MG63 (cell line): ENCODE results near the gene PDK2. TPM values are rescaled to one million over a fixed set of nuclear protein-coding genes. Genes with fewer than 3 reads are reported as not detected.
A peak's percentile ranks its signal among the peaks of the same experiment; 100 is the strongest.

Experiments
- DNase-seq: peaks from one replicate; pipeline ENCODE4 v3.0.0-alpha.2; 2020
- H3K27me3 ChIP-seq: fragments of 250-450 bp; sonication (Bioruptor Pico); 2 replicates; pipeline ENCODE4 v1.5.1; 2020; ENCODE audit warnings: mild to moderate bottlenecking, moderate library complexity
- H3K36me3 ChIP-seq: fragments of 250-450 bp; sonication (Bioruptor Pico); 2 replicates; pipeline ENCODE4 v1.5.1; 2020; ENCODE audit warnings: mild to moderate bottlenecking, moderate library complexity
- H3K4me3 ChIP-seq: fragments of 250-450 bp; sonication (Bioruptor Pico); 2 replicates; pipeline ENCODE4 v1.5.1; 2020; ENCODE audit warnings: mild to moderate bottlenecking, moderate library complexity
- H3K9me3 ChIP-seq: fragments of 250-450 bp; sonication (Bioruptor Pico); 2 replicates; pipeline ENCODE4 v1.5.1; 2020; ENCODE audit warnings: mild to moderate bottlenecking, moderate library complexity
- total RNA-seq: library from RNA; depleted of rRNA; stranded (reverse); fragments of >200 nt; shearing (Covaris generic); gene quantifications from 2 replicates; pipeline ENCODE4 v1.2.3, GENCODE V29; 2014; ENCODE audit warnings: low replicate concordance; rRNA removed

Gene PDK2
- total RNA-seq, result 16.9 and 25.8 TPM in 2 replicates

DNA sequence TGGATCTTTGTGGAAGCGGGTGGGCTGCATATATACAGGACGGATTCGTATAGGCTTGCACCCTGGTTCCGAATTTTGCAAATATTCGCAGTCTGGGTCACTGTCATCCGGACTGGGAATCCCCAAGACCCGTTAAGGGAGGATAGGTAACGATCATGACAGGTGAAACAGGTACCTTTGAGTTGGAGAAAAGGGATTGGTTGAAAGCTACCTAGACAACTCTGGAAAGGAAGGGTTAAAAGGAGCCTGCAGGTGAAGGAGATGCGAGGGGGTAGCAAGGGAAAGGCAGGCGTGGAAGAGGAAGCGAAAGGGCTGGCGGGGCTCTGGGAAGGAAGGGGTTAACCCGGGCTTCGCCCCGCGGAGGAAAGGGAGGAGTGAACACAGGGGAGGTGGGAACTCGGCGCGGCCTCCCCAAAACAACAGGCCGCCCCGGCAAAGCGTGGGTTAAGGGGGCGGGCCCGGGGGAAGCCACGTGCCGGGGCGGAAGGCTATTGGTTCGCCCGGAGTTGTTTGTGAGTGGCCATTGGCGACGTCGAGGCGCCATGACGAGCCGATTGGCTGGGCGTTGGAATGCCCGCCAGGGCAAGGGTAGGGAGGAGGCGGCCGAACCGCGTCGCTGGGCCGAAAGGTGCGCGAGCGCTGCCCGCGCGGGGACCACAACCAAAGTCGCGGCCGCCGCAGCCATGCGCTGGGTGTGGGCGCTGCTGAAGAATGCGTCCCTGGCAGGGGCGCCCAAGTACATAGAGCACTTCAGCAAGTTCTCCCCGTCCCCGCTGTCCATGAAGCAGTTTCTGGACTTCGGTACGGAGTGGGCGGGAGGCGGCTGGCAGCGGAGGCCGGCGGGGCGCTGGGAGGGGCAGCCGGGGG is at the start of gene PDK2:
Gene PDK2, plus strand, starts transcription at position 599 of the 867 bp plus-strand sequence. Its CDS starts 85 bp downstream, at position 684.
- H3K27me3 ChIP-seq, result no peaks in the 10 kb centered on the region
- DNase-seq, result peak; percentile 97
- H3K9me3 ChIP-seq, result no peaks in the 10 kb centered on the region
- peaks cover 22% of the 10 kb centered on the region for H3K36me3 ChIP-seq
- peak within 1 kb of the TSS; percentile 72 for H3K4me3 ChIP-seq

DNA sequence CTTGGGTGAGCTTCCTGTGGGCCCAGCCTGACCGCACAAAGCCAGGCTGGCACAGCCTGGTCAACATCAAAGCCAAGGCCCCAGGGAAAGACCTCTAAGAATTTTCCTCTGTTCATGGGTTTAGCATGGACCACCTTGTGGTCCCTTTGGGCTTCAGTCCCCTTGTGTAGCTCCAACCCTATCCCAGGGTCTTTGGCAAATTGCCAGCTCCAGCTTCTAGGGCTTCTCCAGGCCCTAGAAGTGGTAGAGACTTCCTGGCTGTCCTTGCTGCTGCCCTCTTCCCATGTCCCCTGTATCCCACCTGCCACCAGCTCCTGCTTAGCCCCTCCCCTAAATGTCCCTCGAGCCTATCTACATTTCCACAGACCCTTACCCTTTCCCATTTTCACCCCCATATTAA is 49.0 kb upstream of the PDK2 start:
- H3K4me3 ChIP-seq, result no peak overlapping the region
- no peaks in the 10 kb centered on the region for H3K27me3 ChIP-seq
- no peak for DNase-seq
- H3K9me3 ChIP-seq, result no peaks in the 10 kb centered on the region; the same call in 1 of the 2 replicates
- H3K36me3 ChIP-seq, result no peaks in the 10 kb centered on the region

DNA sequence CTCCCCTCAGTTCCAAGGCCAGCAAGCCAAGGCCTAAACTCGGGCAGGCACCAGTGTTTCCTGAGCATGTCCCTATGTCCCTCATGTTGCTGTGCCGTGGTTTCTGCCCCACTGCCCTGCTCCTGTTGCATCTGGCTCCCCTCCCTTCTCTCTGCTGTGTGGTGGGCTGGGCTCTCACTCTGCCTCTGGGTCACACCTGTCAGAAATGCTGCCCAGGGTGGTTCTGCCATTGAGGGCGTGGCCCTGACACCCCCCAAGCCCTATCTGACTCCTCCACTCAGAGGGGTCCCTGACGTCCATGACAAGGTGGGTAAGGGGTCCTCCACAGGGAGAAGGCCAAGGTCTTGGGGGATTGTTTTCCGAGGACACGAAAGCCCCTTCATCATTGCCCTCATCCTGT is 48.5 kb upstream of the PDK2 start:
- Histone ChIP-seq H3K9me3 (no peaks in the 10 kb centered on the region; the same call in 1 of the 2 replicates), H3K4me3 (no peak overlapping the region), H3K36me3 (no peaks in the 10 kb centered on the region), H3K27me3 (no peaks in the 10 kb centered on the region)
- DNase-seq, result no peak

GRCh38 chr17:50047083-50047482 is 48.1 kb upstream of the PDK2 start:
- Histone ChIP-seq H3K9me3 (no peaks in the 10 kb centered on the region; the same call in 1 of the 2 replicates), H3K27me3 (no peaks in the 10 kb centered on the region), H3K36me3 (no peaks in the 10 kb centered on the region), H3K4me3 (no peak overlapping the region)
- no peak for DNase-seq

GRCh38 chr17:50047488-50048126 is 47.5 kb upstream of the PDK2 start:
- no peak overlapping the region for H3K4me3 ChIP-seq
- no peaks in the 10 kb centered on the region for H3K36me3 ChIP-seq
- no peaks in the 10 kb centered on the region; the same call in 1 of the 2 replicates for H3K9me3 ChIP-seq
- DNase-seq, result peak; percentile 92
- H3K27me3 ChIP-seq, result no peaks in the 10 kb centered on the region

GRCh38 chr17:50048146-50048720 is 46.9 kb upstream of the PDK2 start:
- Histone ChIP-seq H3K36me3 (no peaks in the 10 kb centered on the region; the same call in 1 of the 2 replicates), H3K4me3 (no peak overlapping the region), H3K9me3 (no peaks in the 10 kb centered on the region), H3K27me3 (no peaks in the 10 kb centered on the region)
- no peak for DNase-seq

DNA sequence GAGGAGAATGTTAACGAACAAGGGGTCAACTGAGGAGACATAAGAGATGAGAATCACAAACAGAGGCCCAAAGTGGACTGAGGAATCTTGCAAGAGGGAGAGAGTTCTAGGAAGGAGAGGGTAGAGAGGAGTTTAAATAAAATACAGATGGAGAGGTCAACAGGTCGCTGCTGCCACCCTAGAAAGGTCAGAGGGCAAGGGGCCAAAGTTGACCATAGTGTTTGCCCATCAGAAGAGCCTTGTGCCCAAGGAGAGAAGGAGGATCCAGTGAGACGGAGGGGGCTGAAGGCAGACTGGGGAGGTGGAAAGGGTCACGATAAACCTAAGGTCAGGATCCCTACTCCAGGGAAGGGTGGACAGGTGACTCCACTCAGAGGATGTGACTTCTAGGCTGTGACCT is 46.2 kb upstream of the PDK2 start:
- DNase-seq, result no peak
- H3K27me3 ChIP-seq, result no peaks in the 10 kb centered on the region
- H3K9me3 ChIP-seq, result no peaks in the 10 kb centered on the region
- no peak overlapping the region for H3K4me3 ChIP-seq
- H3K36me3 ChIP-seq, result no peaks in the 10 kb centered on the region; the same call in 1 of the 2 replicates

- Histone ChIP-seq H3K27me3 (no peaks in the 10 kb centered on the region), H3K9me3 (no peaks in the 10 kb centered on the region), H3K36me3 (no peaks in the 10 kb centered on the region; the same call in 1 of the 2 replicates), H3K4me3 (no peak overlapping the region)
- no peak for DNase-seq
Measured at GRCh38 chr17:50049636-50050035, 45.5 kb upstream of the PDK2 start.

DNA sequence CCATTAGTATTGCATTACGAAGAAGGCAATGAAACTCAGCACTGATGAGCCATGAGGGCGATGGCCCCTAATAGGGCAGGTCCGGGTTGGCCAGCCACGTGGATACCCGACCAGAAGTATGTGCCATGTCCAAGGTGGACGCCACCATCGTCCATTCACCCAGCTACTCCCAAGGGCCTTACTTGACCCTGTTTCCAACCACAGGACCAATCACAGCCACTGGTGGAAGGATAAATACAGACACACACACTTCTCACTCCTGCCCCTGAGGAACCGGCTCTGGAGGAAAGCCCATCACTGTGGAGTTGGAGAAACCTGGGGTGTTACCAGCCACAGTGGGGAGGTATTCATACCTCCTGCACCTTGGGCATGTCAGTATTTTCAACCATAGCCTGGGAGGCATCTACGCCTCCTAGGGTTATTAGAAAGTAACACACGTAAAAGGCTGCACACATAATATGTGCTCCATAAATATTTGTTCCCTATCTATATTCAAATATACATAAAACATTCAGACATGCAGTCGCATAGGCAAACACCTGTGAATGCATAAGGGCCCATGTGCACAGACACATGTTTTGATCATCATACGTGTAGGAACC is 44.6 kb upstream of the PDK2 start:
- DNase-seq, result no peak
- no peak overlapping the region for H3K4me3 ChIP-seq
- no peaks in the 10 kb centered on the region; the same call in 1 of the 2 replicates for H3K36me3 ChIP-seq
- no peaks in the 10 kb centered on the region for H3K27me3 ChIP-seq
- no peaks in the 10 kb centered on the region for H3K9me3 ChIP-seq

DNA sequence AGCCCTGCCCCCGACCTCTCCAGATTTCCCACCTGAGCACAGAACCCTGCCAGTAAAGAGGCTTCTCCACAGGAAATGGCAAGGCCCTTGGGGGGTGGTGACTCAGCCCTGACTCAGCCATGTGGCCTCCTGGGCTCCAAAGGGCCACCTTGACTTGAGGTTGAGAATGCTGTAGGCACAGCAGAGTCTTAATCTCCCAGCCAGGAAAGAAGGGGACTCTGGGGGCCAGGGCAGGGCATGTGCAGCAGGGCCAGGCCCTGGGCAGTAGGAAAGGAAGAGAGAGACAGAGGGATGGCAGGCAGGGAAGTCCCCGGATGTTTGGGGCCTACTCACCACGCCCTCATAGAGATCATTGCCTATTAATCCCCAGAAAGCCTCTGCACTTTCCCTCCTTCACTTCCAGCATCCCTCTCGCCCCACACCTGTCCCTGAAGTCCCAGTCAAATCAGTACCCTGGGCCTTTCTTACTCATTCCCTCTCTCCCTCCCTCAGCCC is 44.0 kb upstream of the PDK2 start:
- no peaks in the 10 kb centered on the region for H3K9me3 ChIP-seq
- H3K36me3 ChIP-seq, result no peaks in the 10 kb centered on the region; the same call in none of the 2 replicates
- no peak overlapping the region for H3K4me3 ChIP-seq
- DNase-seq, result peak; percentile 91
- no peaks in the 10 kb centered on the region for H3K27me3 ChIP-seq

DNA sequence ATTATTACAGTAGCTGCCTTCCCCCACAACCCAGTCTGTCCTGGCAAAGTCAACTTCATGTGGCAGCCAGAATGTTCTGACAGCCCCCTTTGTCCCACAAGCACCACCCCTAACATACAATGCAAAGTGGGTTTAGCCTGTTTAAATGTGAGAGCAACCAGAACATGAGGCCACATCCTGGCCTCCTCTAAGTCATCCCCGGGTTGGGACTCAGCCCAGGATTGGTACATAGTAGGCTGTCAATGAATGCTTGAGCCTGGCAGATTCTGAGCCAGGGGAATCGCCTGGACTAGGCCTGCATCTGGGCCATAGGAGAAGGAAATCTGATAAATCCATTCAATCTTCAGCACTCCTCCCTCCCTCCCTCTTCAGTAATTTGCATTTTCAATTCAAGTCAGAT is 43.5 kb upstream of the PDK2 start:
- H3K27me3 ChIP-seq, result no peaks in the 10 kb centered on the region

GRCh38 chr17:50052241-50052796 is 42.8 kb upstream of the PDK2 start:
- no peak overlapping the region for H3K4me3 ChIP-seq
- H3K9me3 ChIP-seq, result no peaks in the 10 kb centered on the region
- H3K27me3 ChIP-seq, result no peaks in the 10 kb centered on the region
- H3K36me3 ChIP-seq, result peaks cover 10% of the 10 kb centered on the region
- DNase-seq, result no peak

More for the DNA sequence above, 43.5 kb upstream of the PDK2 start:
- peaks cover 3% of the 10 kb centered on the region for H3K36me3 ChIP-seq
- H3K4me3 ChIP-seq, result no peak overlapping the region
- H3K9me3 ChIP-seq, result no peaks in the 10 kb centered on the region
- peak; percentile 74 for DNase-seq

GRCh38 chr17:50052822-50053653 is 42.1 kb upstream of the PDK2 start:
- no peak overlapping the region for H3K4me3 ChIP-seq
- peaks cover 17% of the 10 kb centered on the region for H3K36me3 ChIP-seq
- no peaks in the 10 kb centered on the region for H3K9me3 ChIP-seq
- DNase-seq, result no peak
- no peaks in the 10 kb centered on the region for H3K27me3 ChIP-seq

DNA sequence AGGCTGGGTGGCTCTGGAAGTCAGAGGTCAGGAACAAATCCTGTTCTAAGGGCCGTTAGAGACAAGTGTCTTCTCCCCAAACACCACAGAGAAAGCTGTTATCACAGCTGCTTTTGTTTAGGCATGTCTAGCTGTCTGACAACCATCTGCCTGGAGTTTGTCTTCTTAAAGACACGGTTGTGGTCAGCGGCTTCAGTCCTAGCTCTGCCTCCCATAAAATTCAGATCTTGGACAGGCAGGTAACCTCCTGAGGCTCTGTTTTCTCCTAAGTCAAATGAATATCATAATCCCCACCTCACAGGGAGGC is 41.5 kb upstream of the PDK2 start:
- no peak for DNase-seq

DNA sequence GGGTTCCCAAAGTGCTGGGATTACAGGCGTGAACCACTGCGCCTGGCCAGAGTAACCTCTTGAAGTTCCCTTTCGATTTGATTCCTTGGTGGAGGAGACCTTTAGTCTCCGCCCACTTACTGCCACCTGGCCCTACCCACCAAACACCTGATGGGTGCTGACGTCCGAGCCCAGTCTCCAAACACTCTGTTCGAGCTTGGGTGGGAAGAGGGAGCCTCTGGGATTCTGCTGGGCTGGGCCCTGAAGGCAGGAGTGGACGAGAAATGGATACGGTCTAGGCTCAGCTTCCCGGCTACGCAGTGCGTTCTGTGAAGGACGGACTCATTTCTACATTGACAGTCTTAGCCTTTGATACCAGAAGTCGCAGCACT is 40.1 kb upstream of the PDK2 start:
- H3K9me3 ChIP-seq, result no peaks in the 10 kb centered on the region
- peaks cover 32% of the 10 kb centered on the region for H3K36me3 ChIP-seq
- peak overlapping the region; percentile 89 for H3K4me3 ChIP-seq
- no peaks in the 10 kb centered on the region for H3K27me3 ChIP-seq
- no peak for DNase-seq

More for the DNA sequence above, 41.5 kb upstream of the PDK2 start:
- H3K36me3 ChIP-seq, result peaks cover 23% of the 10 kb centered on the region
- no peaks in the 10 kb centered on the region for H3K27me3 ChIP-seq
- H3K9me3 ChIP-seq, result no peaks in the 10 kb centered on the region
- H3K4me3 ChIP-seq, result no peak overlapping the region
